HCT116 (cell line): ENCODE data around the gene PLXNC1. TPM values are rescaled to one million over a fixed set of nuclear protein-coding genes. Genes with fewer than 3 reads are reported as not detected.
"Not testable (repeated sequence)": the region's sequence is repeated elsewhere in the genome, so short reads cannot be mapped to it uniquely, and the experiment has no call there.

Source experiments
- ATAC-seq: fragments of 200-7000 bp; cut with Tn5 transposase; 2 replicates; pipeline ENCODE4 v1.9.1; 2020; ENCODE audit warnings: mild to moderate bottlenecking, moderate library complexity
- BruUV-seq: library from RNA; stranded (reverse); fragments of 400-500 nt; replicated peaks from 2 replicates; lab custom pipeline; 2021; lab: Mats Ljungman, UMichigan
- CTCF ChIA-PET: fragments of 300-600 bp; sonication (Branson Sonifier 250); formaldehyde crosslinking; loops from one replicate; lab custom pipeline; 2021; ENCODE audit warnings: antibody characterized with exemption; lab: Charles Lee
- POLR2A ChIA-PET: fragments of 300-600, 350-600 bp; sonication (Branson Sonifier 250); formaldehyde crosslinking; loops from one replicate; lab custom pipeline; 2021; ENCODE audit warnings: antibody characterized with exemption; lab: Charles Lee
- RAD21 ChIA-PET, 2 experiments: fragments of 300-600 bp; sonication (Branson Sonifier 250); formaldehyde crosslinking; loops; one replicate each; lab custom pipeline; 2023; ENCODE audit warnings: low total read pairs in 2 of 2; ENCODE audit not compliant: uncharacterized antibody in 2 of 2, unreplicated experiment in 2 of 2, low non-redundant PET in 1 of 2; lab: Charles Lee
- DNase-seq: peaks from one replicate; pipeline ENCODE4 v3.0.0-alpha.2; 2010; ENCODE audit warnings: low read depth, low spot score
- H2AFZ ChIP-seq: fragments of 200-600 bp; shearing (Covaris generic), sonication (generic); 2 replicates; pipeline ENCODE4 v1.6.1; 2017; ENCODE audit warnings: low read depth, mixed run types, mixed read lengths, antibody characterized with exemption, low read length; ENCODE audit not compliant: poor library complexity, severe bottlenecking
- H3K27ac ChIP-seq: 2 replicates; pipeline ENCODE4 v1.5.1; 2012; ENCODE audit warnings: low read depth, low read length
- H3K27me3 ChIP-seq: fragments of 200-600 bp; sonication (generic); 2 replicates; pipeline ENCODE4 v1.6.1; 2016; ENCODE audit warnings: mixed run types, low read length, mixed read lengths; ENCODE audit not compliant: insufficient read depth
- H3K36me3 ChIP-seq, 2 experiments: fragments of 200-500 bp in 1 of 2; fragments of 200-600 bp in 1 of 2; sonication (Bioruptor generic) in 1 of 2; sonication (generic) in 1 of 2; 2 replicates each; pipeline versions ENCODE4 v1.5.1 to v1.6.1; 2014 to 2016; ENCODE audit warnings: low read length in 2 of 2, inconsistent platforms in 1 of 2, mixed read lengths in 1 of 2, mixed run types in 1 of 2; ENCODE audit not compliant: insufficient read depth in 2 of 2, control insufficient read depth in 1 of 2
- H3K4me1 ChIP-seq, 2 experiments: fragments of 200-600 bp in 1 of 2; sonication (generic) in 1 of 2; 2 replicates each; pipeline versions ENCODE4 v1.5.1 to v1.6.1; 2012 to 2017; ENCODE audit warnings: low read length in 2 of 2, inconsistent platforms in 1 of 2, mild to moderate bottlenecking in 1 of 2, mixed read lengths in 1 of 2, mixed run types in 1 of 2, moderate library complexity in 1 of 2; ENCODE audit not compliant: insufficient read depth in 2 of 2, control insufficient read depth in 1 of 2
- H3K4me2 ChIP-seq: fragments of 200-600 bp; sonication (generic); 2 replicates; pipeline ENCODE4 v1.6.1; 2017; ENCODE audit warnings: mixed run types, low read length, mixed read lengths
- H3K4me3 ChIP-seq, 2 experiments: fragments of 200-600 bp in 1 of 2; sonication (generic) in 1 of 2; replicated peaks in 1 of 2; 2 replicates each; pipeline ENCODE4 v1.5.1; 2011 to 2016; ENCODE audit warnings: low read length in 2 of 2, control low read depth in 1 of 2, low read depth in 1 of 2, mild to moderate bottlenecking in 1 of 2, mixed read lengths in 1 of 2, mixed run types in 1 of 2
- H3K79me2 ChIP-seq: fragments of 200-600 bp; sonication (generic); 2 replicates; pipeline ENCODE4 v1.6.1; 2017; ENCODE audit warnings: mild to moderate bottlenecking, mixed run types, low read length, moderate library complexity, mixed read lengths; ENCODE audit not compliant: insufficient read depth
- H3K9ac ChIP-seq: fragments of 200-600 bp; sonication (generic); 2 replicates; pipeline ENCODE4 v1.6.1; 2016; ENCODE audit warnings: low read length, mixed read lengths
- H3K9me2 ChIP-seq: fragments of 200-600 bp; sonication (generic), shearing (Covaris generic); 2 replicates; pipeline ENCODE4 v1.6.1; 2017; ENCODE audit warnings: mixed run types, mild to moderate bottlenecking, moderate library complexity; ENCODE audit not compliant: insufficient read depth
- H3K9me3 ChIP-seq, 2 experiments: fragments of 200-500 bp in 1 of 2; fragments of 200-600 bp in 1 of 2; sonication (Bioruptor generic) in 1 of 2; sonication (generic) in 1 of 2; 2 replicates each; pipeline ENCODE4 v1.6.1; 2014 to 2017; ENCODE audit warnings: low read length in 2 of 2, mixed read lengths in 2 of 2, inconsistent platforms in 1 of 2, low read depth in 1 of 2, mild to moderate bottlenecking in 1 of 2, mixed run types in 1 of 2, moderate library complexity in 1 of 2; ENCODE audit not compliant: control insufficient read depth in 1 of 2, insufficient read depth in 1 of 2
- H4K20me1 ChIP-seq: fragments of 200-600 bp; sonication (generic), shearing (Covaris generic); 2 replicates; pipeline ENCODE4 v1.6.1; 2017; ENCODE audit warnings: mixed run types, mild to moderate bottlenecking, moderate library complexity; ENCODE audit not compliant: insufficient read depth
- EGR1 ChIP-seq: IDR thresholded peaks from 2 replicates; pipeline ENCODE4 v1.6.1; 2012; ENCODE audit warnings: low read depth
- ELF1 ChIP-seq: IDR thresholded peaks from 2 replicates; pipeline ENCODE4 v1.6.1; 2012; ENCODE audit warnings: low read depth, borderline replicate concordance
- EZH2 ChIP-seq: fragments of 200-600 bp; sonication (generic); IDR thresholded peaks from 2 replicates; pipeline ENCODE4 v1.6.1; 2017; ENCODE audit warnings: antibody characterized with exemption, mixed run types
- MAX ChIP-seq: IDR thresholded peaks from 2 replicates; pipeline ENCODE4 v1.6.1; 2012
- RAD21 ChIP-seq: IDR thresholded peaks from 2 replicates; pipeline ENCODE4 v1.6.1; 2012; ENCODE audit warnings: low read depth, mild to moderate bottlenecking
- SRF ChIP-seq: IDR thresholded peaks from 2 replicates; pipeline ENCODE4 v1.6.1; 2012; ENCODE audit warnings: low read depth
- TCF7L2 ChIP-seq: IDR thresholded peaks from 2 replicates; pipeline ENCODE4 v1.7.0; 2011; ENCODE audit warnings: borderline replicate concordance, inconsistent platforms; ENCODE audit not compliant: insufficient read depth, insufficient read length; ENCODE audit errors: extremely low read depth
- YY1 ChIP-seq: IDR thresholded peaks from 2 replicates; pipeline ENCODE4 v1.6.1; 2011; ENCODE audit warnings: low read length, low read depth, moderate library complexity, mild to moderate bottlenecking; ENCODE audit not compliant: insufficient replicate concordance; ENCODE audit errors: extremely low read depth
- ZBTB33 ChIP-seq: IDR thresholded peaks from 2 replicates; pipeline ENCODE4 v1.6.1; 2011; ENCODE audit warnings: mild to moderate bottlenecking, low read length, moderate library complexity; ENCODE audit not compliant: insufficient replicate concordance; ENCODE audit errors: extremely low read depth
- ZNF274 ChIP-seq: fragments of 200-500 bp; sonication (Bioruptor generic); IDR thresholded peaks from 2 replicates; pipeline ENCODE4 v1.6.1; 2014; ENCODE audit warnings: mild to moderate bottlenecking, low read depth, low read length, inconsistent platforms
- intact Hi-C: fragments of 100-400 bp; cut with micrococcal nuclease; formaldehyde crosslinking; loops from 2 replicates; pipeline ENCODE4 v1.10.0; 2022
- total RNA-seq: library from RNA; stranded (reverse); gene quantifications from one replicate; pipeline ENCODE4 v1.2.1, GENCODE V29; 2021; ENCODE audit not compliant: unreplicated experiment

The PLXNC1 gene
- total RNA-seq, 1 experiment from 2014 or later = 0.25 TPM

GRCh38 chr12:94316600-94316999 lies 168.2 kb downstream of the PLXNC1 start:
- Histone ChIP-seq H3K9me3 (peaks cover 0 to 12% of the 10 kb centered on the region in 2 experiments; a peak in 2 of 4 replicates), H3K36me3 (peaks cover 0 to 16% of the 10 kb centered on the region in 2 experiments; a peak in 2 of 4 replicates)
- H3K4me1 ChIP-seq, CTCF ChIA-PET, H2AFZ ChIP-seq, H3K79me2 ChIP-seq, RAD21 ChIA-PET, BruUV-seq, H3K27me3 ChIP-seq, H3K9me2 ChIP-seq, intact Hi-C loops, H3K27ac ChIP-seq, H3K4me3 ChIP-seq, ATAC-seq, DNase-seq, H4K20me1 ChIP-seq, POLR2A ChIA-PET, H3K4me2 ChIP-seq, H3K9ac ChIP-seq: not testable (repeated sequence)

GRCh38 chr12:94318181-94318580 lies 169.8 kb downstream of the PLXNC1 start:
- intact Hi-C loops = no loop called here
- RAD21 ChIA-PET = no interaction called here
- POLR2A ChIA-PET = no interaction called here
- no peak overlapping the region for H3K27ac ChIP-seq
- no peak overlapping the region for H3K4me3 ChIP-seq
- no peak overlapping the region for H3K4me2 ChIP-seq
- H3K9me3 ChIP-seq = peaks cover 0 to 14% of the 10 kb centered on the region in 2 experiments; a peak in 2 of 4 replicates
- no peaks in the 10 kb centered on the region for H3K79me2 ChIP-seq
- CTCF ChIA-PET = no interaction called here
- no peaks in the 10 kb centered on the region for H3K9me2 ChIP-seq
- DNase-seq (no peak), ATAC-seq (no peak)
- no peaks in the 10 kb centered on the region for H3K4me1 ChIP-seq
- no peak overlapping the region for H3K9ac ChIP-seq
- H3K27me3 ChIP-seq = no peaks in the 10 kb centered on the region
- BruUV-seq = no TSS peak
- TF ChIP-seq TCF7L2 = no peak
- no peak for TF ChIP-seq SRF
- TF ChIP-seq EZH2 = no peak
- no peak for TF ChIP-seq ZBTB33
- no peak for TF ChIP-seq YY1
- TF ChIP-seq RAD21 = no peak
- no peak for TF ChIP-seq ELF1
- no peak for TF ChIP-seq MAX
- TF ChIP-seq ZNF274 = no peak
- no peak for TF ChIP-seq EGR1
- peaks cover 0 to 19% of the 10 kb centered on the region in 2 experiments; a peak in 2 of 4 replicates for H3K36me3 ChIP-seq
- H4K20me1 ChIP-seq = no peaks in the 10 kb centered on the region
- H2AFZ ChIP-seq = no peak overlapping the region
